Uterus (tissue), 2 donors: ENCODE results near the gene FCN3.
A peak's percentile ranks its signal among the peaks of the same experiment; 100 is the strongest.

Source experiments
- POLR2A ChIP-seq, 2 donors: fragments of 450-650 bp; IDR thresholded peaks; one replicate each; pipeline ENCODE4 v1.6.1; 2016; ENCODE audit warnings: antibody characterized with exemption in 2 of 2, mild to moderate bottlenecking in 1 of 2, moderate library complexity in 1 of 2
- TF ChIP-seq, protein P1 (sequence below), 4 experiments: fragments of 200-600 bp in 2 of 4; fragments of 450-650 bp in 2 of 4; sonication (generic) in 2 of 4; IDR thresholded peaks; one replicate each; pipeline ENCODE4 v1.5.1; 2016 to 2019; ENCODE audit warnings: antibody characterized with exemption in 4 of 4, mild to moderate bottlenecking in 2 of 4, moderate library complexity in 1 of 4

DNA sequence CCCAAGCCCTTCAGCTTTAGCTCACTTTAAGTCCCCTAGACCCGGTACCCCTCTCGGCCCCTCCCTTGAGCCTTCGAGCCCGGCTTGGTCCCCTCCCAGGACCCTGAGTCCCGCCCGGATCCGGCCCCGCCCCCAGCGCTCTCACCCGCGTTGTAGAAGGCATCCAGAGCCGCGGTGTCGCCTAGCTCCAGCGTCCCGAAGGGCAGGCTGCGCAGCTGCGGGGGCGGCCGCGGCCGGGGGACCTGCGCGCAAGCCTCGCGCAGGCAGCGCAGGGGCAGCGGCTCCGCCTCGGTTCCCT, 8.6 kb downstream of the FCN3 start:
- TF ChIP-seq, protein P1, sequence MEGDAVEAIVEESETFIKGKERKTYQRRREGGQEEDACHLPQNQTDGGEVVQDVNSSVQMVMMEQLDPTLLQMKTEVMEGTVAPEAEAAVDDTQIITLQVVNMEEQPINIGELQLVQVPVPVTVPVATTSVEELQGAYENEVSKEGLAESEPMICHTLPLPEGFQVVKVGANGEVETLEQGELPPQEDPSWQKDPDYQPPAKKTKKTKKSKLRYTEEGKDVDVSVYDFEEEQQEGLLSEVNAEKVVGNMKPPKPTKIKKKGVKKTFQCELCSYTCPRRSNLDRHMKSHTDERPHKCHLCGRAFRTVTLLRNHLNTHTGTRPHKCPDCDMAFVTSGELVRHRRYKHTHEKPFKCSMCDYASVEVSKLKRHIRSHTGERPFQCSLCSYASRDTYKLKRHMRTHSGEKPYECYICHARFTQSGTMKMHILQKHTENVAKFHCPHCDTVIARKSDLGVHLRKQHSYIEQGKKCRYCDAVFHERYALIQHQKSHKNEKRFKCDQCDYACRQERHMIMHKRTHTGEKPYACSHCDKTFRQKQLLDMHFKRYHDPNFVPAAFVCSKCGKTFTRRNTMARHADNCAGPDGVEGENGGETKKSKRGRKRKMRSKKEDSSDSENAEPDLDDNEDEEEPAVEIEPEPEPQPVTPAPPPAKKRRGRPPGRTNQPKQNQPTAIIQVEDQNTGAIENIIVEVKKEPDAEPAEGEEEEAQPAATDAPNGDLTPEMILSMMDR (IDR thresholded peaks at IDR 0.05), result no peak
- TF ChIP-seq POLR2A (IDR thresholded peaks at IDR 0.05), result peak; percentile 15 to 57
